Calu3 (cell line): Measurements from ENCODE around the gene LTBP2. TPM values are rescaled to one million over a fixed set of nuclear protein-coding genes. Genes with fewer than 3 reads are reported as not detected.

Experiments
- BruUV-seq: library from RNA; stranded (reverse); fragments of 400-500 nt; replicated peaks from 2 replicates; lab custom pipeline; 2021; lab: Mats Ljungman, UMichigan
- CTCF ChIA-PET: fragments of 300-600 bp; sonication (Branson Sonifier 250); formaldehyde crosslinking; loops from one replicate; lab custom pipeline; 2022; ENCODE audit warnings: antibody characterized with exemption; lab: Charles Lee
- DNase-seq: peaks from one replicate; pipeline ENCODE4 v3.0.0; 2022
- H3K27ac Mint-ChIP-seq: one replicate; pipeline ENCODE4 v1.8.0; 2022; ENCODE audit warnings: mixed read lengths; ENCODE audit not compliant: unreplicated experiment
- H3K27me3 Mint-ChIP-seq: one replicate; pipeline ENCODE4 v1.8.0; 2022; ENCODE audit warnings: mixed read lengths; ENCODE audit not compliant: unreplicated experiment
- H3K36me3 Mint-ChIP-seq: one replicate; pipeline ENCODE4 v1.8.0; 2022; ENCODE audit warnings: mild to moderate bottlenecking, moderate library complexity, mixed read lengths; ENCODE audit not compliant: insufficient read depth, unreplicated experiment
- H3K4me1 Mint-ChIP-seq: one replicate; pipeline ENCODE4 v1.8.0; 2022; ENCODE audit warnings: mild to moderate bottlenecking, low read depth, mixed read lengths; ENCODE audit not compliant: unreplicated experiment
- H3K4me3 Mint-ChIP-seq: one replicate; pipeline ENCODE4 v1.8.0; 2022; ENCODE audit warnings: mild to moderate bottlenecking, low read depth, moderate library complexity, mixed read lengths; ENCODE audit not compliant: unreplicated experiment
- H3K9me3 Mint-ChIP-seq: one replicate; pipeline ENCODE4 v1.8.0; 2022; ENCODE audit warnings: low read depth, mixed read lengths; ENCODE audit not compliant: unreplicated experiment
- CTCF ChIP-seq: fragments of 200-600 bp; IDR thresholded peaks from one replicate; pipeline ENCODE4 v1.8.0; 2022; ENCODE audit warnings: antibody characterized with exemption; ENCODE audit not compliant: unreplicated experiment
- intact Hi-C: fragments of 100-400 bp; cut with micrococcal nuclease; formaldehyde crosslinking; loops from one replicate; pipeline ENCODE4 v1.10.0; 2022; ENCODE audit not compliant: unreplicated experiment
- total RNA-seq: library from RNA; stranded (reverse); gene quantifications from 2 replicates; pipeline ENCODE4 v1.2.3, GENCODE V29; 2022

LTBP2 gene
- total RNA-seq, 1 experiment from 2014 or later: 4.3 TPM

GRCh38 chr14:74472601-74473000 lies 139.4 kb downstream of the LTBP2 start:
- H3K36me3 Mint-ChIP-seq: peaks cover 4% of the 10 kb centered on the region
- H3K27ac Mint-ChIP-seq: no peak overlapping the region
- H3K4me1 Mint-ChIP-seq: no peaks in the 10 kb centered on the region
- CTCF ChIA-PET: no interaction called here
- H3K9me3 Mint-ChIP-seq: no peaks in the 10 kb centered on the region
- no peak for TF ChIP-seq CTCF
- H3K27me3 Mint-ChIP-seq: no peaks in the 10 kb centered on the region
- no TSS peak for BruUV-seq
- no peak for DNase-seq
- intact Hi-C loops: no loop called here
- no peak overlapping the region for H3K4me3 Mint-ChIP-seq

GRCh38 chr14:74469548-74470518 lies 142.2 kb downstream of the LTBP2 start:
- Mint-ChIP-seq H3K36me3 (peaks cover 4% of the 10 kb centered on the region), H3K4me1 (no peaks in the 10 kb centered on the region), H3K9me3 (no peaks in the 10 kb centered on the region), H3K27me3 (no peaks in the 10 kb centered on the region), H3K27ac (no peak overlapping the region), H3K4me3 (no peak overlapping the region)
- DNase-seq: no peak
- TF ChIP-seq CTCF: no peak
- BruUV-seq: no TSS peak
- intact Hi-C loops: no loop called here
- CTCF ChIA-PET: no interaction called here

GRCh38 chr14:74468513-74468912 lies 143.5 kb downstream of the LTBP2 start:
- TF ChIP-seq CTCF: no peak
- H3K4me3 Mint-ChIP-seq: no peak overlapping the region
- H3K27me3 Mint-ChIP-seq: peaks cover 3% of the 10 kb centered on the region
- no peak overlapping the region for H3K27ac Mint-ChIP-seq
- no peaks in the 10 kb centered on the region for H3K36me3 Mint-ChIP-seq
- no peaks in the 10 kb centered on the region for H3K4me1 Mint-ChIP-seq
- no peak for DNase-seq
- CTCF ChIA-PET: no interaction called here
- BruUV-seq: no TSS peak
- no peaks in the 10 kb centered on the region for H3K9me3 Mint-ChIP-seq
- intact Hi-C loops: no loop called here

- no peaks in the 10 kb centered on the region for H3K36me3 Mint-ChIP-seq
- BruUV-seq: no TSS peak
- intact Hi-C loops: no loop called here
- no peak for TF ChIP-seq CTCF
- H3K27ac Mint-ChIP-seq: no peak overlapping the region
- no peak for DNase-seq
- H3K4me1 Mint-ChIP-seq: no peaks in the 10 kb centered on the region
- H3K27me3 Mint-ChIP-seq: peaks cover 24% of the 10 kb centered on the region
- no peaks in the 10 kb centered on the region for H3K9me3 Mint-ChIP-seq
- CTCF ChIA-PET: interaction anchor here (0.6 kb wide), 1 partner anchor 33 kb away, joined by 6 read pairs; no protein-coding TSS in a partner anchor
- H3K4me3 Mint-ChIP-seq: no peak overlapping the region
These were observed 146.7 kb downstream of the LTBP2 start for GRCh38 chr14:74465335-74465734.
